ENCODE data around the gene HS3ST3A1. TPM values are rescaled to one million over a fixed set of nuclear protein-coding genes. Genes with fewer than 3 reads are reported as not detected.

HS3ST3A1 gene
- polyA plus RNA-seq, 4 donors: 0.25 to 0.44 TPM; not detected in 2

- WGBS, 3 donors: 69 to 79% (median 71%) methylated on average over 6 of the region's 6 CpGs
- DNase-seq (no peak), FAIRE-seq (no peak)
- Histone ChIP-seq H3K4me1 (ENCODE audit: control insufficient read depth in 3 of 3, insufficient read depth in 2 of 3, low read depth in 1 of 3, low read length in 2 of 3) (no peaks in the 10 kb centered on the region), H3K27me3 (ENCODE audit: control insufficient read depth in 3 of 3, insufficient read depth in 3 of 3, low read length in 3 of 3) (peaks cover 0 to 25% (median 0%) of the 10 kb centered on the region in 3 donors), H3K36me3 (ENCODE audit: control insufficient read depth in 3 of 3, insufficient read depth in 2 of 3, low read depth in 1 of 3, low read length in 3 of 3) (no peaks in the 10 kb centered on the region), H3K4me3 (ENCODE audit: low read depth in 1 of 3, low read length in 3 of 3) (no peak overlapping the region), H3K9me3 (ENCODE audit: control insufficient read depth in 2 of 2, insufficient read depth in 1 of 2, low read depth in 1 of 2, low read length in 1 of 2) (no peaks in the 10 kb centered on the region), H3K27ac (ENCODE audit: low read depth in 1 of 3, low read length in 2 of 3) (no peak overlapping the region)
These were observed 6.2 kb downstream of the HS3ST3A1 start for GRCh38 chr17:13595599-13595899.

GRCh38 chr17:13594762-13595598 lies 6.7 kb downstream of the HS3ST3A1 start:
- no peaks in the 10 kb centered on the region for H3K36me3 ChIP-seq (ENCODE audit: control insufficient read depth in 3 of 3, insufficient read depth in 2 of 3, low read depth in 1 of 3, low read length in 3 of 3)
- H3K9me3 ChIP-seq (ENCODE audit: control insufficient read depth in 2 of 2, insufficient read depth in 1 of 2, low read depth in 1 of 2, low read length in 1 of 2): no peaks in the 10 kb centered on the region
- H3K4me1 ChIP-seq (ENCODE audit: control insufficient read depth in 3 of 3, insufficient read depth in 2 of 3, low read depth in 1 of 3, low read length in 2 of 3): no peaks in the 10 kb centered on the region
- no peak for FAIRE-seq
- no peak overlapping the region for H3K4me3 ChIP-seq (ENCODE audit: low read depth in 1 of 3, low read length in 3 of 3)
- WGBS, 3 donors: 14 to 15% (median 15%) methylated on average over 10 of the region's 10 CpGs
- peak; percentile 79 to 81 for DNase-seq
- no peak overlapping the region for H3K27ac ChIP-seq (ENCODE audit: low read depth in 1 of 3, low read length in 2 of 3)
- peaks cover 0 to 20% (median 0%) of the 10 kb centered on the region in 3 donors for H3K27me3 ChIP-seq (ENCODE audit: control insufficient read depth in 3 of 3, insufficient read depth in 3 of 3, low read length in 3 of 3)

- H3K27me3 ChIP-seq (ENCODE audit: control insufficient read depth in 3 of 3, insufficient read depth in 3 of 3, low read length in 3 of 3): peaks cover 0 to 17% (median 0%) of the 10 kb centered on the region in 3 donors
- FAIRE-seq (no peak), DNase-seq (no peak)
- H3K27ac ChIP-seq (ENCODE audit: low read depth in 1 of 3, low read length in 2 of 3): no peak overlapping the region
- H3K9me3 ChIP-seq (ENCODE audit: control insufficient read depth in 2 of 2, insufficient read depth in 1 of 2, low read depth in 1 of 2, low read length in 1 of 2): no peaks in the 10 kb centered on the region
- no peak overlapping the region for H3K4me3 ChIP-seq (ENCODE audit: low read depth in 1 of 3, low read length in 3 of 3)
- 82 to 92% (median 84%) methylated on average over 5 of the region's 5 CpGs for WGBS, 3 donors
- H3K4me1 ChIP-seq (ENCODE audit: control insufficient read depth in 3 of 3, insufficient read depth in 2 of 3, low read depth in 1 of 3, low read length in 2 of 3): no peaks in the 10 kb centered on the region
- H3K36me3 ChIP-seq (ENCODE audit: control insufficient read depth in 3 of 3, insufficient read depth in 2 of 3, low read depth in 1 of 3, low read length in 3 of 3): no peaks in the 10 kb centered on the region
These were observed 7.4 kb downstream of the HS3ST3A1 start for GRCh38 chr17:13594310-13594709.

DNA sequence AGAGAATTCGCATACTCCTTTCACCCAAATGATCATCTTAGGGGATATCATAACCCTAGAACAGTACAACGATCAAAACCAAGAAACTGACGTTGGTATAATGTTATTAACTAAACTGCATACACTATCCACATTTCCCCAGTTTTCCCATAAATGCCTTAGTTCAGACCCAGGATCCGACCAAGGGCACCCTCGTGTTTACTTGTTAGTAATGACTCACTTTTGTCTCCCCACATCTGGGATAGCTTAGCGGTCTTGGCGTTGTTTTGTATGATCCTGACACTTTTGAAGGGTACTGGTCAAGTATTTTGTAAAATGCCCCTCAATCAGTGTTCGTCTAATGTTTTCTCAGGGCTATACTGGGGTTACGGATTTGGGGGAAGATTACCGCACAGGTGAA lies 8.0 kb downstream of the HS3ST3A1 start:
- peaks cover 0 to 14% (median 0%) of the 10 kb centered on the region in 3 donors for H3K27me3 ChIP-seq (ENCODE audit: control insufficient read depth in 3 of 3, insufficient read depth in 3 of 3, low read length in 3 of 3)
- 79 to 85% (median 82%) methylated on average over 10 of the region's 10 CpGs for WGBS, 3 donors
- no peaks in the 10 kb centered on the region for H3K36me3 ChIP-seq (ENCODE audit: control insufficient read depth in 3 of 3, insufficient read depth in 2 of 3, low read depth in 1 of 3, low read length in 3 of 3)
- no peak for DNase-seq
- no peak for FAIRE-seq
- H3K9me3 ChIP-seq (ENCODE audit: control insufficient read depth in 2 of 2, insufficient read depth in 1 of 2, low read depth in 1 of 2, low read length in 1 of 2): no peaks in the 10 kb centered on the region
- no peak overlapping the region for H3K27ac ChIP-seq (ENCODE audit: low read depth in 1 of 3, low read length in 2 of 3)
- no peaks in the 10 kb centered on the region for H3K4me1 ChIP-seq (ENCODE audit: control insufficient read depth in 3 of 3, insufficient read depth in 2 of 3, low read depth in 1 of 3, low read length in 2 of 3)
- no peak overlapping the region for H3K4me3 ChIP-seq (ENCODE audit: low read depth in 1 of 3, low read length in 3 of 3)

DNA sequence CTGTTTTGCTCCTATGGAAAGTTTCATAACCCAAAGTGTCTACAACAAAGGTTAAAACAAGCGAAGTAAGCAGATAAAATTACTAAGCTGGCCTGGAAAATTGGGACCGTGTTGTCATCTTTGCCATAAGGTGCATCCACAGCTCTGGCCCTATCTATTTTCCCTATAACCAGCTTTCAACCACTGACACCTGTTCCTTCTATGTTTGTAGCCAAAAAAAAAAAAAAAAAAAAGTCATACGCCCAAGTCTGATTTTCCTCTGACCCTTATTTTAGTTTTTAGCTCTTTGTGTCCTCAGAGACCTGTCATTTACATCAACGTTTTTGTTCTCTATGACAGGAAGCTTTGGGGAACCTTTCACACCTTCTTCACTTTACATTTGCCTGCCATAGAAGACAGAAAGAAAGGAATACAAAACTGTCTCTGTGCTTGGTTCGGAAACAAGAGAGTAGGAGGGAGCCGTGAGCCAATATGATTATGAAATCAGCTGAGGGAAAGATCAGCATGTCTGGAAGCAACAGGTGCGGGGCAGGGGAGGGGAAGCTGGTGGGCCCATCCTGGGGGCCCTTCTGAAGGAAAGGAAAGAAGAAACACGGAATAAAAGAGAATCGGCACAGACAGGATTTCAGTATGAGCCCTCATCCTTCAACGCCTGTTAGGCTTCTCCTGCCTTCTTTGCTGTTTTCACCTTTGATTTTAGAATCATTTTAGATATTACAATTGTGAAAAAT lies 8.5 kb downstream of the HS3ST3A1 start:
- Histone ChIP-seq H3K4me1 (ENCODE audit: control insufficient read depth in 3 of 3, insufficient read depth in 2 of 3, low read depth in 1 of 3, low read length in 2 of 3) (no peaks in the 10 kb centered on the region), H3K36me3 (ENCODE audit: control insufficient read depth in 3 of 3, insufficient read depth in 2 of 3, low read depth in 1 of 3, low read length in 3 of 3) (no peaks in the 10 kb centered on the region), H3K4me3 (ENCODE audit: low read depth in 1 of 3, low read length in 3 of 3) (no peak overlapping the region), H3K9me3 (ENCODE audit: control insufficient read depth in 2 of 2, insufficient read depth in 1 of 2, low read depth in 1 of 2, low read length in 1 of 2) (no peaks in the 10 kb centered on the region), H3K27ac (ENCODE audit: low read depth in 1 of 3, low read length in 2 of 3) (no peak overlapping the region), H3K27me3 (ENCODE audit: control insufficient read depth in 3 of 3, insufficient read depth in 3 of 3, low read length in 3 of 3) (peaks cover 0 to 11% (median 0%) of the 10 kb centered on the region in 3 donors)
- DNase-seq: no peak
- no peak for FAIRE-seq
- 67 to 81% (median 71%) methylated on average over 10 of the region's 10 CpGs for WGBS, 3 donors

DNA sequence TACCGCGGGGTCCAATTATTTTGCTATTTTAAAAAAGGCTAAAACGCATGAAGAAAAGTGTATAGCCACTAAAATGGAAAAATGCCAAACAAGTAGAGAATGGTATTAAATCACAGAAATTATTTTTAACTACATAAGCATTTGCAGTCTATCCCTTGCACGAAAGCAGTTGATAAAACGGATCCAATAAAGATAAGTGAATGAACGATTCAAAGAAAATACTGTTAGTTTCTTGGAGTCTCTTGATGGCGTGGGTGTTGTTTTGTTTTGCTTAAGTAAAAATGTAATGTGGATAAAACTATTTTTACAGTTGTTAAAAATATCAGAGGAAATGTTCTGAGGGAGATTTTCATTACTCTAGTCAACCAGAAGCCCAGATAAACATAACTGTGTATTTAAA lies 9.3 kb downstream of the HS3ST3A1 start:
- H3K27ac ChIP-seq (ENCODE audit: low read depth in 1 of 3, low read length in 2 of 3): no peak overlapping the region
- H3K36me3 ChIP-seq (ENCODE audit: control insufficient read depth in 3 of 3, insufficient read depth in 2 of 3, low read depth in 1 of 3, low read length in 3 of 3): no peaks in the 10 kb centered on the region
- no peaks in the 10 kb centered on the region for H3K4me1 ChIP-seq (ENCODE audit: control insufficient read depth in 3 of 3, insufficient read depth in 2 of 3, low read depth in 1 of 3, low read length in 2 of 3)
- DNase-seq (no peak), FAIRE-seq (no peak)
- no peaks in the 10 kb centered on the region for H3K9me3 ChIP-seq (ENCODE audit: control insufficient read depth in 2 of 2, insufficient read depth in 1 of 2, low read depth in 1 of 2, low read length in 1 of 2)
- no peak overlapping the region for H3K4me3 ChIP-seq (ENCODE audit: low read depth in 1 of 3, low read length in 3 of 3)
- WGBS, 3 donors: 52 to 70% (median 58%) methylated on average over 7 of the region's 7 CpGs
- H3K27me3 ChIP-seq (ENCODE audit: control insufficient read depth in 3 of 3, insufficient read depth in 3 of 3, low read length in 3 of 3): peaks cover 0 to 11% (median 0%) of the 10 kb centered on the region in 3 donors

GRCh38 chr17:13590441-13590840 lies 11.3 kb downstream of the HS3ST3A1 start:
- WGBS, 3 donors: 89 to 91% (median 90%) methylated on average over 1 of the region's 1 CpG

GRCh38 chr17:13589658-13590057 lies 12.1 kb downstream of the HS3ST3A1 start:
- Histone ChIP-seq H3K27ac (ENCODE audit: low read depth in 1 of 3, low read length in 2 of 3) (no peak overlapping the region), H3K9me3 (ENCODE audit: control insufficient read depth in 2 of 2, insufficient read depth in 1 of 2, low read depth in 1 of 2, low read length in 1 of 2) (no peaks in the 10 kb centered on the region), H3K36me3 (ENCODE audit: control insufficient read depth in 3 of 3, insufficient read depth in 2 of 3, low read depth in 1 of 3, low read length in 3 of 3) (no peaks in the 10 kb centered on the region), H3K4me3 (ENCODE audit: low read depth in 1 of 3, low read length in 3 of 3) (no peak overlapping the region), H3K4me1 (ENCODE audit: control insufficient read depth in 3 of 3, insufficient read depth in 2 of 3, low read depth in 1 of 3, low read length in 2 of 3) (no peaks in the 10 kb centered on the region), H3K27me3 (ENCODE audit: control insufficient read depth in 3 of 3, insufficient read depth in 3 of 3, low read length in 3 of 3) (no peaks in the 10 kb centered on the region)
- FAIRE-seq (no peak), DNase-seq (no peak)
- WGBS, 3 donors: 19 to 40% (median 22%) methylated on average over 6 of the region's 6 CpGs

More at GRCh38 chr17:13590441-13590840, 11.3 kb downstream of the HS3ST3A1 start:
- Histone ChIP-seq H3K36me3 (ENCODE audit: control insufficient read depth in 3 of 3, insufficient read depth in 2 of 3, low read depth in 1 of 3, low read length in 3 of 3) (no peaks in the 10 kb centered on the region), H3K27ac (ENCODE audit: low read depth in 1 of 3, low read length in 2 of 3) (no peak overlapping the region), H3K27me3 (ENCODE audit: control insufficient read depth in 3 of 3, insufficient read depth in 3 of 3, low read length in 3 of 3) (peaks cover 0 to 2% (median 0%) of the 10 kb centered on the region in 3 donors), H3K9me3 (ENCODE audit: control insufficient read depth in 2 of 2, insufficient read depth in 1 of 2, low read depth in 1 of 2, low read length in 1 of 2) (no peaks in the 10 kb centered on the region), H3K4me3 (ENCODE audit: low read depth in 1 of 3, low read length in 3 of 3) (no peak overlapping the region), H3K4me1 (ENCODE audit: control insufficient read depth in 3 of 3, insufficient read depth in 2 of 3, low read depth in 1 of 3, low read length in 2 of 3) (no peaks in the 10 kb centered on the region)
- FAIRE-seq (no peak), DNase-seq (no peak)

Data from small intestine (tissue), 7 donors.